Measurements from ENCODE around the gene ENOPH1.
"Not testable (repeated sequence)": the region's sequence is repeated elsewhere in the genome, so short reads cannot be mapped to it uniquely, and the experiment has no call there.

Gene ENOPH1

GRCh38 chr4:82401600-82401999 is 28.8 kb upstream of the ENOPH1 start:
- no peak overlapping the region for H3K4me2 ChIP-seq (ENCODE audit: low read depth, low read length, poor library complexity, severe bottlenecking)
- H3K9ac ChIP-seq (ENCODE audit: low read depth, low read length, poor library complexity, severe bottlenecking) = no peak overlapping the region
- no peaks in the 10 kb centered on the region for H3K36me3 ChIP-seq (ENCODE audit: insufficient read depth, low read length)
- no peaks in the 10 kb centered on the region for H3F3A ChIP-seq (ENCODE audit: low read depth)
- H3K4me3 ChIP-seq (ENCODE audit: low read length, poor library complexity, severe bottlenecking) = no peak overlapping the region
- no peaks in the 10 kb centered on the region for H3K9me3 ChIP-seq (ENCODE audit: insufficient read depth, low read depth, low read length)
- no peak overlapping the region for H2AFZ ChIP-seq (ENCODE audit: low read length)
- TF ChIP-seq EZH2phosphoT487 (IDR thresholded peaks at IDR 0.05; ENCODE audit: borderline replicate concordance) (no peak), CTCF (conservative IDR thresholded peaks at IDR 0.05; ENCODE audit: low read length) (no peak)
- no peaks in the 10 kb centered on the region for H3K27me3 ChIP-seq (ENCODE audit: insufficient read depth, low read length, poor library complexity, severe bottlenecking)
- H4K20me1 ChIP-seq (ENCODE audit: insufficient read depth, low read length, poor library complexity, severe bottlenecking) = no peaks in the 10 kb centered on the region
- H3K9me2 ChIP-seq (replicated peaks; ENCODE audit: low read depth, low read length) = no peaks in the 10 kb centered on the region
- no peaks in the 10 kb centered on the region for H3K79me2 ChIP-seq (ENCODE audit: insufficient read depth, low read length)
- peaks cover 11% of the 10 kb centered on the region for H3K4me1 ChIP-seq (ENCODE audit: insufficient read depth, low read length, poor library complexity, severe bottlenecking)

GRCh38 chr4:82402196-82402775 is 28.1 kb upstream of the ENOPH1 start:
- TF ChIP-seq CTCF (conservative IDR thresholded peaks at IDR 0.05; ENCODE audit: low read length) (no peak), EZH2phosphoT487 (IDR thresholded peaks at IDR 0.05; ENCODE audit: borderline replicate concordance) (no peak)
- no peaks in the 10 kb centered on the region for H3K27me3 ChIP-seq (ENCODE audit: insufficient read depth, low read length, poor library complexity, severe bottlenecking)
- no peaks in the 10 kb centered on the region for H3F3A ChIP-seq (ENCODE audit: low read depth)
- no peaks in the 10 kb centered on the region for H3K79me2 ChIP-seq (ENCODE audit: insufficient read depth, low read length)
- H4K20me1 ChIP-seq (ENCODE audit: insufficient read depth, low read length, poor library complexity, severe bottlenecking) = no peaks in the 10 kb centered on the region
- no peak overlapping the region for H3K4me3 ChIP-seq (ENCODE audit: low read length, poor library complexity, severe bottlenecking)
- no peaks in the 10 kb centered on the region for H3K9me2 ChIP-seq (replicated peaks; ENCODE audit: low read depth, low read length)
- no peaks in the 10 kb centered on the region for H3K36me3 ChIP-seq (ENCODE audit: insufficient read depth, low read length)
- no peak overlapping the region for H3K4me2 ChIP-seq (ENCODE audit: low read depth, low read length, poor library complexity, severe bottlenecking)
- H3K9ac ChIP-seq (ENCODE audit: low read depth, low read length, poor library complexity, severe bottlenecking) = no peak overlapping the region
- H3K9me3 ChIP-seq (ENCODE audit: insufficient read depth, low read depth, low read length) = no peaks in the 10 kb centered on the region
- H3K4me1 ChIP-seq (ENCODE audit: insufficient read depth, low read length, poor library complexity, severe bottlenecking) = peaks cover 11% of the 10 kb centered on the region
- no peak overlapping the region for H2AFZ ChIP-seq (ENCODE audit: low read length)

GRCh38 chr4:82403725-82404124 is 26.7 kb upstream of the ENOPH1 start:
- H3K9me3 ChIP-seq (ENCODE audit: insufficient read depth, low read depth, low read length) = no peaks in the 10 kb centered on the region
- H2AFZ ChIP-seq (ENCODE audit: low read length) = no peak overlapping the region
- H3K9me2 ChIP-seq (replicated peaks; ENCODE audit: low read depth, low read length) = no peaks in the 10 kb centered on the region
- no peaks in the 10 kb centered on the region for H4K20me1 ChIP-seq (ENCODE audit: insufficient read depth, low read length, poor library complexity, severe bottlenecking)
- H3K36me3 ChIP-seq (ENCODE audit: insufficient read depth, low read length) = no peaks in the 10 kb centered on the region
- H3K27me3 ChIP-seq (ENCODE audit: insufficient read depth, low read length, poor library complexity, severe bottlenecking) = no peaks in the 10 kb centered on the region
- no peak overlapping the region for H3K9ac ChIP-seq (ENCODE audit: low read depth, low read length, poor library complexity, severe bottlenecking)
- no peak overlapping the region for H3K4me3 ChIP-seq (ENCODE audit: low read length, poor library complexity, severe bottlenecking)
- no peaks in the 10 kb centered on the region for H3K79me2 ChIP-seq (ENCODE audit: insufficient read depth, low read length)
- TF ChIP-seq CTCF (conservative IDR thresholded peaks at IDR 0.05; ENCODE audit: low read length) (no peak), EZH2phosphoT487 (IDR thresholded peaks at IDR 0.05; ENCODE audit: borderline replicate concordance) (no peak)
- H3K4me2 ChIP-seq (ENCODE audit: low read depth, low read length, poor library complexity, severe bottlenecking) = no peak overlapping the region
- H3K4me1 ChIP-seq (ENCODE audit: insufficient read depth, low read length, poor library complexity, severe bottlenecking) = peaks cover 11% of the 10 kb centered on the region
- no peaks in the 10 kb centered on the region for H3F3A ChIP-seq (ENCODE audit: low read depth)

- H3K9me2 ChIP-seq (replicated peaks; ENCODE audit: low read depth, low read length); H3K36me3 ChIP-seq (ENCODE audit: insufficient read depth, low read length); H3K4me1 ChIP-seq (ENCODE audit: insufficient read depth, low read length, poor library complexity, severe bottlenecking); H2AFZ ChIP-seq (ENCODE audit: low read length); H3K4me2 ChIP-seq (ENCODE audit: low read depth, low read length, poor library complexity, severe bottlenecking); H3F3A ChIP-seq (ENCODE audit: low read depth); H4K20me1 ChIP-seq (ENCODE audit: insufficient read depth, low read length, poor library complexity, severe bottlenecking); H3K79me2 ChIP-seq (ENCODE audit: insufficient read depth, low read length); H3K27me3 ChIP-seq (ENCODE audit: insufficient read depth, low read length, poor library complexity, severe bottlenecking); H3K4me3 ChIP-seq (ENCODE audit: low read length, poor library complexity, severe bottlenecking); H3K9me3 ChIP-seq (ENCODE audit: insufficient read depth, low read depth, low read length); H3K9ac ChIP-seq (ENCODE audit: low read depth, low read length, poor library complexity, severe bottlenecking): not testable (repeated sequence)
These were observed 15.3 kb upstream of the ENOPH1 start for GRCh38 chr4:82415061-82415460.

Measured in Loucy (cell line).